Upper lobe of left lung (tissue), 4 donors: ENCODE measurements around the gene SAMD4A.

ENCODE experiments used
- POLR2AphosphoS5 ChIP-seq, 2 donors: sonication (generic); formaldehyde crosslinking; IDR thresholded peaks; one replicate each; pipeline ENCODE4 v1.5.1; 2017; ENCODE audit warnings: antibody characterized with exemption in 2 of 2
- TF ChIP-seq, protein P1 (sequence below), 6 experiments: fragments of 450-650 bp in 4 of 6; fragments of 200-600 bp in 2 of 6; sonication (generic) in 2 of 6; IDR thresholded peaks; one replicate each; pipeline ENCODE4 v1.5.1; 2016 to 2019; ENCODE audit warnings: antibody characterized with exemption in 6 of 6

DNA sequence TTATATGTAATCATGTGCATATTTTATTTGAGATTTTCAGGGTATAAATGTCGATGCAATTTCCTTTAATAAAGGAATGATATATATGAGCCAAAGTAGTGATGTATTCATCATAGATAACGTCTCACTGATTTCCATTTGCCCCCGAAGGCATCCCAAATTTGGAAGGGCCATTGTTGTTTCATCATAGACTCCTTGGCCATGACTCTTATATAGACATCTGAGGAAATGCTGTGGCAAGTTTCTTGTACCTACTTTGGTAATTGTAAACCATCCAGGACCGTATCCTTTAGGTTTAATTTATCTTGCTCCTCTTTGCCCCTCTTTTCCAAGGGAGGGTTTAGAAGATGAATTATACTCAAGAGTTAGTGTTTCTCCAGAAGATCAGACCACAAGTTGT, 84.7 kb downstream of the SAMD4A start:
- TF ChIP-seq, protein P1, sequence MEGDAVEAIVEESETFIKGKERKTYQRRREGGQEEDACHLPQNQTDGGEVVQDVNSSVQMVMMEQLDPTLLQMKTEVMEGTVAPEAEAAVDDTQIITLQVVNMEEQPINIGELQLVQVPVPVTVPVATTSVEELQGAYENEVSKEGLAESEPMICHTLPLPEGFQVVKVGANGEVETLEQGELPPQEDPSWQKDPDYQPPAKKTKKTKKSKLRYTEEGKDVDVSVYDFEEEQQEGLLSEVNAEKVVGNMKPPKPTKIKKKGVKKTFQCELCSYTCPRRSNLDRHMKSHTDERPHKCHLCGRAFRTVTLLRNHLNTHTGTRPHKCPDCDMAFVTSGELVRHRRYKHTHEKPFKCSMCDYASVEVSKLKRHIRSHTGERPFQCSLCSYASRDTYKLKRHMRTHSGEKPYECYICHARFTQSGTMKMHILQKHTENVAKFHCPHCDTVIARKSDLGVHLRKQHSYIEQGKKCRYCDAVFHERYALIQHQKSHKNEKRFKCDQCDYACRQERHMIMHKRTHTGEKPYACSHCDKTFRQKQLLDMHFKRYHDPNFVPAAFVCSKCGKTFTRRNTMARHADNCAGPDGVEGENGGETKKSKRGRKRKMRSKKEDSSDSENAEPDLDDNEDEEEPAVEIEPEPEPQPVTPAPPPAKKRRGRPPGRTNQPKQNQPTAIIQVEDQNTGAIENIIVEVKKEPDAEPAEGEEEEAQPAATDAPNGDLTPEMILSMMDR (IDR thresholded peaks at IDR 0.05): no peak
- TF ChIP-seq POLR2AphosphoS5 (IDR thresholded peaks at IDR 0.05): no peak
